HG02759 (cell line): ENCODE measurements around the gene FBXO7.

ENCODE experiments used
- ATAC-seq: cut with Tn5 transposase; IDR thresholded peaks from one replicate; pipeline ENCODE4 v1.9.1; 2021; ENCODE audit warnings: mild to moderate bottlenecking, moderate library complexity; ENCODE audit not compliant: unreplicated experiment

Gene FBXO7

GRCh38 chr22:32531228-32531627, 56.6 kb downstream of the FBXO7 start:
- ATAC-seq, result no peak

- ATAC-seq, result no peak
These were observed 57.6 kb downstream of the FBXO7 start for GRCh38 chr22:32531931-32532819.

- ATAC-seq, result no peak
These were observed 58.2 kb downstream of the FBXO7 start for GRCh38 chr22:32532820-32533128.

- no peak for ATAC-seq
These were observed 58.9 kb downstream of the FBXO7 start for GRCh38 chr22:32533265-32534111.

- ATAC-seq, result no peak
These were observed 59.9 kb downstream of the FBXO7 start for GRCh38 chr22:32534252-32535235.

GRCh38 chr22:32535531-32536190, 61.0 kb downstream of the FBXO7 start:
- no peak for ATAC-seq

GRCh38 chr22:32536352-32536751, 61.7 kb downstream of the FBXO7 start:
- no peak for ATAC-seq

GRCh38 chr22:32538521-32538920, 63.9 kb downstream of the FBXO7 start:
- no peak for ATAC-seq

- ATAC-seq, result no peak
These were observed 65.2 kb downstream of the FBXO7 start for GRCh38 chr22:32539631-32540421.

- no peak for ATAC-seq
These were observed 66.9 kb downstream of the FBXO7 start for GRCh38 chr22:32541481-32541880.

- ATAC-seq, result no peak
These were observed 67.6 kb downstream of the FBXO7 start for GRCh38 chr22:32542066-32542676.

GRCh38 chr22:32542677-32543357, 68.2 kb downstream of the FBXO7 start:
- ATAC-seq, result no peak

- no peak for ATAC-seq
These were observed 70.4 kb downstream of the FBXO7 start for GRCh38 chr22:32544953-32545558.

GRCh38 chr22:32545801-32546200, 71.2 kb downstream of the FBXO7 start:
- no peak for ATAC-seq

GRCh38 chr22:32546496-32546895, 71.9 kb downstream of the FBXO7 start:
- ATAC-seq, result no peak

- ATAC-seq, result no peak
These were observed 72.3 kb downstream of the FBXO7 start for GRCh38 chr22:32546935-32547334.

- no peak for ATAC-seq
These were observed 73.4 kb downstream of the FBXO7 start for GRCh38 chr22:32548039-32548438.
